NAMALWA (cell line): ENCODE measurements around the gene QRFP.
"Not testable (repeated sequence)": the region's sequence is repeated elsewhere in the genome, so short reads cannot be mapped to it uniquely, and the experiment has no call there.

Experiments used
- DNase-seq: peaks from one replicate; pipeline ENCODE4 v3.0.0-alpha.2; 2015; ENCODE audit warnings: low spot score

Gene QRFP

DNA sequence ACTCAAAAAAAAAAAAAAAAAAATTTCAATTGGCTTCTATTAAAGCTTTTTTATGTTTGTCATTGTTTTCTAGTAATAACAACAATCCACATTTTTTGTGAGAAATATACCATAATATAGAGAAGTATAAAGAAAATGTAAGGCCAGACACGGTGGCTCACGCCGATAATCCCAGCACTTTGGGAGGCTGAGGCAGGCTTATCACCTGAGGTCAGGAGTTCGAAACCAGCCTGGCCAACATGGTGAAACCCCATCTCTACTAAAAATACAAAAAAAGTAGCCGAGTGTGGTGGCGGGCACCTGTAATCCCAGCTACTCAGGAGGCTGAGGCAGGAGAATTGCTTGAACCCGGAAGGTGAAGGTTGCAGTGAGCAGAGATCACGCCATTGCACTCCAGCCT is 48.1 kb downstream of the QRFP start:
- not testable (repeated sequence) for DNase-seq

DNA sequence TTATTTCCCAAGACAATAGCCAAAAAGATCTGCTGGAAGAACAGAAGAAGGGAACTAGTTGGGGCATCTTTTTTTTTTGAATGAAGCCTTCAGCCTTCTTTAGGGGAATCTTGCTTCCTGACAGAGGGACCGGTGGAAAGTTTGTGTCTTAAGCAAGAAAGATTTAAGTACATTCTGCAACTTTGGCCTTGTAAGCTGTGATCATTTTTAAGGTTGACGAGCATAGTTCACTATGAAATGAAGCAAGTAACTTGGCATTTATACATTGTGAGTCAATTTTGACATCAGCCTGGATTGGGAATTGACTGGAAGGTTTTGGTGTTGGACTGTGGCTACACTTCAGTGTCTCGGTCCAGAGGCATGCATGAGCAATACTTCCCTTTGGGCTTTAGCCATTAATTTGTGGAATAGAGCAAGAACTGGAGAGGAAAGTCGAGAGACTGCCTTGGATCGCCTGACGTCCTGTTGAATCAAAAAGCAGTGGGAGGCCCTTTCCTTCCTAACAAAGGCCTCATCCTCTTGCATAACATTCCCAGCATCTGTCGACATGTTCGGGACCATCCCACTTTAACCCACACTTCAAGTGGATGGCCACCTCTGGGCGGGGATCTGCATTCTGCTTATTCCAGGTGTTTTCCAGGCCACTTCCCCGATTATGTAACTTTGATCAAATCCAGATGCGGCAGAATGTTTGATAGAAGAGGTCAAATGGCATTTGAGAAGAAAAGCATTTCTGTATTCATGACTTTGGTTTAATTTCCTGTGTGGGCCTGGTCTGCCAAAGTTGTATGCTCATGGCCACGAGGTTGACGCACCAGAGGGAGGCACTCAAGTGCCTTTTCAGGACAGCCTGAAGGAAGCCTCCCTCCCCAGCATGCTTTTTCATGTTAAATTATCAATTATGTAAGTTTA is 49.0 kb downstream of the QRFP start:
- no peak for DNase-seq

DNA sequence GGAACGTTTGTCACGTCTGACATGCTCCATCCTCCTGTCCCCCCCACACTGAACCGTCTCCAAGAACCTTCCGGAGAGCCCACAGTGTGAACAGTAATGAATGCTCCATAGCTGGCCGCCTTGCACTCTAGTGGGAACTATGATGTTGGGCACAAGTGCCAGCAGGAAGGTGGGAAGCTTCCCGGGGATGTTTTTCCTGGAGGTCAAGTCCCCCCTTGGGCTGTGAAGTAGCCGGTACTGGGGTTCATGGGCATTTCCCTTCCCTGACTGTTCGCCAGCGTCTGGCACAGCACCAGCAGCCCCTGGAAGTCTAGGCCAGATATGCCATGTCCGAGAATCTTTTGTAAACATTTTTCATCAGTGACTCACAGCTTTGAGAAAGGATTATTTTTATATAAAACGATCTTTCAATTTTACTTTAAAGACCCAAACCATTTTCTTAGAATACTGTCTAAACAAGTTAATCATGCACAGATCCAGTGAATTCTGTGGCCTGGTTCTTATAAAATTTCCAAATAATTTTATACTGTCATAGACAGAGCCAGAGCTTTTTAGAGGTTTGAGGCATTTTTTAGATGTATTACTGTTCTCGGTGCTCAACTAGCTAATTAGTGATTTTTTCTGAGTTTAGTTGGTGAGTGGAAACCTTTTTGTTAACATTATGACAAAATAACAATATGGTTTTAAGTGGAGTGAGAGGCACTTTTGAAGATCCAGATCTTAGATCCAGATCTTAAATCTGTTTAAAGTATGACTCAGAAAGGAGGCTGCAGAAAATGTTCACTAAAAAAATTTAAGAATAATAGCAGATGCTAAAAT is 49.9 kb downstream of the QRFP start:
- DNase-seq, result no peak

DNA sequence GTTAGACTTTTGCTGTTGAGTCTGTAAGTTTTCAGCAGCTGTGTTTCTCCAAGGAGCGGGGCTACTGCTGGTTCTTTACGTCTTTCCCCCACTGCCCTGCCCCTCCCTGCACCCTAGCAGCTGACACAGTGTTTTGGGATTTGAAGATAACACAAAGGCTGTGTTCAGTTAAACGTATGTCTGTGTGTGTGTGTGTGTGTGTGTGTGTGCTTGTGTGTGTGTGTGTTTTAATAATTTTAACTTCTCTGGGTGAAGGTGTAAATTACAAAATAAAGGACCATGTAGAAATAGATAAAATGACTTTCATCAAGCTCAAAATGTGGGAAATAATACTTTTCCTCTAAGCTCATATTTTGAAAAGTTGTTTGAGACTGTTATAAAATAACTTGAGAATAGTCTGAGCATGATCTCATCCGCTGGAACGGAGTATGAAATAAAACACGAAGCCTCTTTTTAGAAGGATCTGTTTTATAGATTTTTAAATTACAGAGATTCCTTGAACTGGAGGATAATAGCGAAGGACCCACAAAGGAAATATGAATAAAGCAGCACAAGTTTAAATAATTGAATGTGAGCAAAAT is 50.6 kb downstream of the QRFP start:
- DNase-seq, result no peak

DNA sequence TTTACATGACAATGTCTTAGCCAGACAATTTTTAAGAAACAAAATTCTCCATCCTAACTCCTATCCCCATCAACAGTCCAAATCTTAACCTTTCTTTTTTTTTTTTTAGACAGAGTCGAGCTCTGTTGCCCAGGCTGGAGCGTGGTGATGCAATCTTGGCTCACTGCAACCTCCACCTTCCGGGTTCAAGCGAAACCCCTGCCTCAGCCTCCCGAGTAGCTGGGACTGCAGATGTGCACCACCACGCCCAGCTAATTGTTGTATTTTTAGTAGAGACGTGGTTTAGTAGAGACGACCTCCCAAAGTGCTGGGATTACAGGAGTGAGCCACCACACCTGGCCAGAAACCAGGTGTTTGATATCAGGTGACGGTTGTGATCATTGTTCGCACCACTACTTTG is 51.4 kb downstream of the QRFP start:
- DNase-seq, result no peak

DNA sequence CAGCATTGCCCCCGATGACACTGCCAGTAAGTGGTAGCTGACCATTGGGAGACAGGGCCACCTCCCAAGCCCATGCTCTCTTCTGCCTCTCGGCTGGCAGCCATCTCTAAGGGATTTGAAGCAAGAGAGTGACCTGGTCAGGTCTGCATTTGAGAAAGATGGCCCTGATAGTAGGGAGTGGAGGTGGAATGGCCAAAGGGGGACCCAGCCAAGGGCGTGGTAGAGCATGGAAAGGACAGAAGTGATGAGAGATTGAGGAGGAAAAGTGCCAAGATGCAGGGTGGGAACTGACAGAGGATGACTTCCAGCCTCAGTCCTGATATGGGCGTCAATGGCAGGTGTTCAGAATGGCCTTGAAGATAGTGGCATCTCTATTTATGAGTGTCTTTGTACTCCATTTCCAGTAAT is 52.6 kb downstream of the QRFP start:
- no peak for DNase-seq

DNA sequence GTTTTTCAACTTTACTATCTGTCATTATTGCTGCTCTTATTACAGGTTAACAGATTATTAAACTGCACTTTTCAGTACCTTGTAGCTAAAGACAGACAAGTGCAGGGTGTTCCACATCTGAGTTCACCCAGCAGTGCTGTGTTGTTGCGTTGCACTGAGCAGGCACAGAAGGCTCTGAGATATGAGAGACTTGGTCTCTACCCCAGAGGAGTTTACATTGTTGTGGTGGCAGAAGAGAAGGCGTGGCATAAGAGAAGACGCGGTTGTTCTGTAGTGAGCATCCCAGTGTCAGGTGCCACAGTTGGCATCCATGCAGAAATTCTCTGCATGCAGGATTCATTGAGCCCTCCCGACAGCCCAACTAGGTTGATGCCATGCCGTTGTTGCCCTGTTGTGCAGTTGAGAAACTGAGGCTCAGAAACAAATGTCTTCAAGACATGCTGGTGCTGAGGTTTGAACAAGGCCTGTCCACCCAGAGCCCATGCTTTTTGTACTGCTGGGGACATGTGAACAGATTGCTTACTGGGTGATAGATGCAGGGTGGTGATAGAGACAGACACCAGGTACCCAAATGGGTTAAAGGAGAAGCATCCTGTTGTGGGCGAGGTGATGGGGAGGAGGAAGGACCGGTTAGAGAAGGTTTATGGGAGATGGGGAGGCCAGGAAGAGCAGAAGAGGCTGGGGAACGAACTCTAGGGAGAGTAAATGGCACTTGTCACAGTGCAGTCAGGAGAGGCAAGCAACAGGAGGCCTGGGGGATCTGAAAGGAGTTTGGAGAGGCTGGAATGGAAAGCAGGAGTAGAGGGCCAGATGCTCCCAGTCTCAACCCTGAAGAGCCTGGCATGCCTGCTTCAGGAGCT is 53.3 kb downstream of the QRFP start:
- DNase-seq, result no peak
